Gastroesophageal sphincter (tissue), 3 donors: ENCODE measurements around the gene RERE.

Experiments used
- EP300 ChIP-seq: sonication (generic); formaldehyde crosslinking; IDR thresholded peaks from one replicate; pipeline ENCODE4 v1.6.1; 2017; ENCODE audit warnings: antibody characterized with exemption, mild to moderate bottlenecking
- POLR2A ChIP-seq, 2 donors: fragments of 450-650 bp; IDR thresholded peaks; one replicate each; pipeline ENCODE4 v1.6.1; 2017; ENCODE audit warnings: antibody characterized with exemption in 2 of 2, mild to moderate bottlenecking in 2 of 2, moderate library complexity in 1 of 2
- POLR2AphosphoS5 ChIP-seq: sonication (generic); formaldehyde crosslinking; IDR thresholded peaks from one replicate; pipeline ENCODE4 v1.6.1; 2017; ENCODE audit warnings: antibody characterized with exemption
- TF ChIP-seq, protein P1 (sequence below), 4 experiments: fragments of 200-600 bp in 2 of 4; fragments of 450-650 bp in 2 of 4; sonication (generic) in 1 of 4; IDR thresholded peaks; one replicate each; pipeline ENCODE4 v1.5.1; 2017 to 2019; ENCODE audit warnings: antibody characterized with exemption in 4 of 4, mild to moderate bottlenecking in 2 of 4, moderate library complexity in 2 of 4

- TF ChIP-seq POLR2A (IDR thresholded peaks at IDR 0.05), result peak; percentile 33 to 45
- TF ChIP-seq, protein P1, sequence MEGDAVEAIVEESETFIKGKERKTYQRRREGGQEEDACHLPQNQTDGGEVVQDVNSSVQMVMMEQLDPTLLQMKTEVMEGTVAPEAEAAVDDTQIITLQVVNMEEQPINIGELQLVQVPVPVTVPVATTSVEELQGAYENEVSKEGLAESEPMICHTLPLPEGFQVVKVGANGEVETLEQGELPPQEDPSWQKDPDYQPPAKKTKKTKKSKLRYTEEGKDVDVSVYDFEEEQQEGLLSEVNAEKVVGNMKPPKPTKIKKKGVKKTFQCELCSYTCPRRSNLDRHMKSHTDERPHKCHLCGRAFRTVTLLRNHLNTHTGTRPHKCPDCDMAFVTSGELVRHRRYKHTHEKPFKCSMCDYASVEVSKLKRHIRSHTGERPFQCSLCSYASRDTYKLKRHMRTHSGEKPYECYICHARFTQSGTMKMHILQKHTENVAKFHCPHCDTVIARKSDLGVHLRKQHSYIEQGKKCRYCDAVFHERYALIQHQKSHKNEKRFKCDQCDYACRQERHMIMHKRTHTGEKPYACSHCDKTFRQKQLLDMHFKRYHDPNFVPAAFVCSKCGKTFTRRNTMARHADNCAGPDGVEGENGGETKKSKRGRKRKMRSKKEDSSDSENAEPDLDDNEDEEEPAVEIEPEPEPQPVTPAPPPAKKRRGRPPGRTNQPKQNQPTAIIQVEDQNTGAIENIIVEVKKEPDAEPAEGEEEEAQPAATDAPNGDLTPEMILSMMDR (IDR thresholded peaks at IDR 0.05), result no peak
- TF ChIP-seq POLR2AphosphoS5, result no peak
- no peak for TF ChIP-seq EP300
Measured at GRCh38 chr1:8423269-8423691, 394.2 kb downstream of the RERE start.
